CD14-positive monocyte (primary cell): ENCODE measurements around the gene SLIT3. TPM values are rescaled to one million over a fixed set of nuclear protein-coding genes. Genes with fewer than 3 reads are reported as not detected.

Experiments used
- DNase-seq, 3 donors: peaks; one replicate each; pipeline ENCODE4 v3.0.0-alpha.2; 2011 to 2022
- H2AFZ ChIP-seq: 2 replicates; pipeline ENCODE4 v1.6.0; 2012; ENCODE audit warnings: mild to moderate bottlenecking, low read depth, low read length, inconsistent platforms; ENCODE audit not compliant: insufficient read depth, poor library complexity, severe bottlenecking
- H3K27ac ChIP-seq, 2 donors: 1 replicate in 1 of 2; 2 replicates in 1 of 2; pipeline ENCODE4 v1.5.1; 2012 to 2013; ENCODE audit warnings: low read length in 2 of 2, control low read depth in 1 of 2, inconsistent platforms in 1 of 2, low read depth in 1 of 2, mild to moderate bottlenecking in 1 of 2
- H3K27me3 ChIP-seq, 2 donors: one replicate each; pipeline versions ENCODE4 v1.6.0 to v1.6.1; 2011 to 2013; ENCODE audit warnings: low read length in 2 of 2; ENCODE audit not compliant: control insufficient read depth in 2 of 2, insufficient read depth in 2 of 2
- H3K36me3 ChIP-seq, 2 donors: replicated peaks in 1 of 2; 1 replicate in 1 of 2; 2 replicates in 1 of 2; pipeline versions ENCODE4 v1.5.1 to v1.6.1; 2012 to 2013; ENCODE audit warnings: low read length in 2 of 2, control low read depth in 1 of 2, inconsistent platforms in 1 of 2, mild to moderate bottlenecking in 1 of 2; ENCODE audit not compliant: insufficient read depth in 2 of 2, control insufficient read depth in 1 of 2
- H3K4me1 ChIP-seq, 2 donors: 1 replicate in 1 of 2; 2 replicates in 1 of 2; pipeline versions ENCODE4 v1.5.1 to v1.6.1; 2012 to 2013; ENCODE audit warnings: low read length in 2 of 2, control low read depth in 1 of 2, inconsistent platforms in 1 of 2, mild to moderate bottlenecking in 1 of 2, moderate library complexity in 1 of 2; ENCODE audit not compliant: insufficient read depth in 2 of 2, control insufficient read depth in 1 of 2
- H3K4me2 ChIP-seq: replicated peaks from 2 replicates; pipeline ENCODE3; 2012; ENCODE audit warnings: low read length, moderate library complexity, mild to moderate bottlenecking; ENCODE audit not compliant: poor library complexity, severe bottlenecking; ENCODE audit errors: extremely low read depth
- H3K4me3 ChIP-seq, 3 experiments: fragments of 200-600 bp in 1 of 3; sonication (generic) in 1 of 3; replicated peaks in 1 of 3; 1 replicate in 2 of 3; 2 replicates in 1 of 3; pipeline ENCODE4 v1.5.1; 2011 to 2013; ENCODE audit warnings: low read length in 3 of 3, mild to moderate bottlenecking in 3 of 3, control low read depth in 2 of 3, low read depth in 2 of 3, inconsistent platforms in 1 of 3, moderate library complexity in 1 of 3
- H3K79me2 ChIP-seq: 2 replicates; pipeline ENCODE4 v1.6.0; 2012; ENCODE audit warnings: mild to moderate bottlenecking, control low read depth, inconsistent platforms, low read length, moderate library complexity; ENCODE audit not compliant: insufficient read depth
- H3K9ac ChIP-seq: 2 replicates; pipeline ENCODE4 v1.6.0; 2017; ENCODE audit warnings: low read length, mild to moderate bottlenecking; ENCODE audit not compliant: insufficient read depth, poor library complexity, severe bottlenecking
- H3K9me3 ChIP-seq, 2 donors: replicated peaks in 1 of 2; 1 replicate in 1 of 2; 2 replicates in 1 of 2; pipeline versions ENCODE4 v1.5.1 to v1.6.1; 2012 to 2013; ENCODE audit warnings: low read length in 2 of 2, control low read depth in 1 of 2; ENCODE audit not compliant: control insufficient read depth in 1 of 2, insufficient read depth in 1 of 2
- H4K20me1 ChIP-seq: 2 replicates; pipeline ENCODE4 v1.6.0; 2012; ENCODE audit warnings: mild to moderate bottlenecking, low read length, control low read depth, moderate library complexity; ENCODE audit not compliant: insufficient read depth
- H3K27ac Mint-ChIP-seq, 7 donors: one replicate each; pipeline ENCODE4 v1.8.0; 2020; ENCODE audit warnings: mild to moderate bottlenecking in 7 of 7, mixed read lengths in 7 of 7, moderate library complexity in 6 of 7, inconsistent platforms in 2 of 7
- H3K27me3 Mint-ChIP-seq, 3 donors: one replicate each; pipeline ENCODE4 v1.8.0; 2021 to 2022; ENCODE audit warnings: low read depth in 3 of 3, mild to moderate bottlenecking in 3 of 3, mixed read lengths in 3 of 3, moderate library complexity in 3 of 3, inconsistent platforms in 1 of 3
- H3K36me3 Mint-ChIP-seq, 2 donors: one replicate each; pipeline ENCODE4 v1.8.0; 2020; ENCODE audit warnings: mixed read lengths in 2 of 2, inconsistent platforms in 1 of 2, mild to moderate bottlenecking in 1 of 2
- H3K4me1 Mint-ChIP-seq: one replicate; pipeline ENCODE4 v1.8.0; 2020; ENCODE audit warnings: mild to moderate bottlenecking, mixed read lengths
- H3K4me3 Mint-ChIP-seq, 2 donors: one replicate each; pipeline ENCODE4 v1.8.0; 2020; ENCODE audit warnings: mild to moderate bottlenecking in 2 of 2, mixed read lengths in 2 of 2, moderate library complexity in 1 of 2
- H3K9me3 Mint-ChIP-seq, 7 donors: one replicate each; pipeline ENCODE4 v1.8.0; 2020 to 2022; ENCODE audit warnings: mixed read lengths in 7 of 7, mild to moderate bottlenecking in 6 of 7, moderate library complexity in 6 of 7, inconsistent platforms in 2 of 7
- WGBS: methylation state at CpG from one replicate; pipeline ENCODE4 v1.1.5; 2013; ENCODE audit warnings: missing lambda C conversion rate; ENCODE audit not compliant: insufficient coverage; 5-methylcytosine and 5-hydroxymethylcytosine counted together
- intact Hi-C, 2 donors: fragments of 100-400 bp; cut with micrococcal nuclease; formaldehyde crosslinking; loops; one replicate each; pipeline versions ENCODE4 v1.15.0 to v1.15.1; 2023
- polyA plus RNA-seq, 3 donors: library from polyadenylated mRNA; depleted of rRNA in 1 of 3; unstranded in 2 of 3; stranded (reverse) in 1 of 3; fragments of 300-500 nt in 2 of 3; fragments of >200 nt in 1 of 3; fragmentation: Illumina TruSeq in 2 of 3; gene quantifications; 1 replicate in 2 of 3; 2 replicates in 1 of 3; pipeline ENCODE4 v1.2.3, GENCODE V29; 2012 to 2021
- TF ChIP-seq, protein P1 (sequence below): fragments of 200-600 bp; IDR thresholded peaks from one replicate; pipeline ENCODE4 v1.8.0; 2022; ENCODE audit warnings: antibody characterized with exemption, mild to moderate bottlenecking

Gene SLIT3
- polyA plus RNA-seq, 3 donors: not detected

DNA sequence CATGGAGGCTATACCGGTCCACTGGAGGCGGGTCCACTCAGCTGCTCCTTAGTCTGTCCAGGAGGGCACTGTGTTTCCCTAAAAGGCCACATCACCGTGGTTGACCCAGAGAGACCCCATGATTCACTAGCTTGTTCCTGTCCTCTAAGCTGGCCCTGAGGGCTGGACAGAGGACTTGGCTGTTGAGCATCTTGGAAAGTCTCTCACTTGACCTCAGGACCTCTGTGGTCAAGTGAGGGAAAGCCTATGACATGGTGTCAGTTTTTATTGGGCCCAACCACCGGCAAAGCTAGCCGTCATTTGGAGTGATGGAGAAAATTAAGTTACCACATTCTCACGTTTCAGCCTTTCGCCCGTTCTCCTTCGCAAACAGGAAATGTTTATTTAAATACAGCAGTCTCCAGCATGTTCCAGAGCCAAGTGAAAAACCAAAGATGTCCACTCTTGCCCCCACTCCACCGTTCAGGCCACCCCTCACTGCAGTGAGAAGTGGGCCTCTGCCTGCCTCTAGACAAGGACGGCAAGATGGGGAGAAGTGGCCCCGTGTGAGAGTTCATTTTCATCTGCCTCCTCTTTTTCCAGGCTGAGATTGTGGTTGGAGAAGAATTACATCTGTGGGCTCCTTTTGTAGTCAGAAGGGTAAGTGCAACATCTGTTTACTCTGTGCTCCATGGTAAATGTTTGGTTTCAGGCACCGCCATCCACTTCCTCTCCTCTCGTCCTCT is 4.4 kb downstream of the SLIT3 start:
- Histone ChIP-seq H4K20me1 (no peaks in the 10 kb centered on the region), H3K79me2 (no peaks in the 10 kb centered on the region), H3K9me3 (peaks cover 0 to 5% of the 10 kb centered on the region in 2 donors), H3K27ac (no peak overlapping the region), H3K4me2 (no peak overlapping the region), H2AFZ (no peak overlapping the region), H3K36me3 (no peaks in the 10 kb centered on the region), H3K27me3 (peaks cover 7 to 22% of the 10 kb centered on the region in 2 donors), H3K4me1 (no peaks in the 10 kb centered on the region), H3K4me3 (no peak overlapping the region), H3K9ac (no peak overlapping the region)
- intact Hi-C loops: no loop called here
- Mint-ChIP-seq H3K4me3 (no peak overlapping the region), H3K27ac (no peak overlapping the region), H3K36me3 (no peaks in the 10 kb centered on the region), H3K27me3 (peaks cover 29 to 32% (median 31%) of the 10 kb centered on the region in 3 donors), H3K4me1 (peaks cover 2% of the 10 kb centered on the region), H3K9me3 (peaks cover 0 to 4% (median 0%) of the 10 kb centered on the region in 7 donors)
- no peak for DNase-seq
- 90% methylated on average over 3 of the region's 14 CpGs for WGBS
- TF ChIP-seq, protein P1, sequence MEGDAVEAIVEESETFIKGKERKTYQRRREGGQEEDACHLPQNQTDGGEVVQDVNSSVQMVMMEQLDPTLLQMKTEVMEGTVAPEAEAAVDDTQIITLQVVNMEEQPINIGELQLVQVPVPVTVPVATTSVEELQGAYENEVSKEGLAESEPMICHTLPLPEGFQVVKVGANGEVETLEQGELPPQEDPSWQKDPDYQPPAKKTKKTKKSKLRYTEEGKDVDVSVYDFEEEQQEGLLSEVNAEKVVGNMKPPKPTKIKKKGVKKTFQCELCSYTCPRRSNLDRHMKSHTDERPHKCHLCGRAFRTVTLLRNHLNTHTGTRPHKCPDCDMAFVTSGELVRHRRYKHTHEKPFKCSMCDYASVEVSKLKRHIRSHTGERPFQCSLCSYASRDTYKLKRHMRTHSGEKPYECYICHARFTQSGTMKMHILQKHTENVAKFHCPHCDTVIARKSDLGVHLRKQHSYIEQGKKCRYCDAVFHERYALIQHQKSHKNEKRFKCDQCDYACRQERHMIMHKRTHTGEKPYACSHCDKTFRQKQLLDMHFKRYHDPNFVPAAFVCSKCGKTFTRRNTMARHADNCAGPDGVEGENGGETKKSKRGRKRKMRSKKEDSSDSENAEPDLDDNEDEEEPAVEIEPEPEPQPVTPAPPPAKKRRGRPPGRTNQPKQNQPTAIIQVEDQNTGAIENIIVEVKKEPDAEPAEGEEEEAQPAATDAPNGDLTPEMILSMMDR: no peak

DNA sequence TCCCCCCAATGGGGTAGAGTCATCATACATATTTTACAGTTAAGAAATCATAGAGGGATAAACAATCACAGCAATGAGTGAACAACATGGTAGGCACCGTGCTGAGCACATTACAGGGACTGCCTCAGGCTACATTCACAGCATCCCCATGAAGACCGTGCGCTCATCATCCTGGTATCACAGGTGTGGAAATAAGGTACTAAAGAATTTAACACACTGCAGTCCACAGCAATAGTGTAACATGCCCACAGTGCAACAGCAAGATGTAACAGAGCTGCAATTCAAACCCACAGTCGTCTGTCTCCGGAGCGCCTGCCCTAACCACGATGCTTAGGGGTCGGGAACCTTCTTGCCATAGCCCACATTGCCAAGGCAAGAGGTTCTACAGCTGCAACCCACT is 5.6 kb downstream of the SLIT3 start:
- Histone ChIP-seq H3K36me3 (no peaks in the 10 kb centered on the region), H2AFZ (no peak overlapping the region), H3K27ac (no peak overlapping the region), H3K9me3 (no peaks in the 10 kb centered on the region), H3K79me2 (no peaks in the 10 kb centered on the region), H3K4me3 (no peak overlapping the region), H3K4me2 (no peak overlapping the region), H3K9ac (no peak overlapping the region), H3K27me3 (peaks cover 5 to 15% of the 10 kb centered on the region in 2 donors), H4K20me1 (no peaks in the 10 kb centered on the region), H3K4me1 (no peaks in the 10 kb centered on the region)
- peaks cover 21 to 24% (median 22%) of the 10 kb centered on the region in 3 donors for H3K27me3 Mint-ChIP-seq
- H3K4me1 Mint-ChIP-seq: no peaks in the 10 kb centered on the region
- no peak overlapping the region for H3K27ac Mint-ChIP-seq
- no peaks in the 10 kb centered on the region for H3K9me3 Mint-ChIP-seq
- H3K36me3 Mint-ChIP-seq: no peaks in the 10 kb centered on the region
- WGBS: 57% methylated on average over 5 of the region's 8 CpGs
- DNase-seq: no peak
- intact Hi-C loops: no loop called here
- TF ChIP-seq, protein P1: no peak
- H3K4me3 Mint-ChIP-seq: no peak overlapping the region
